ENCODE results near the gene ZNF362.
"Not testable (repeated sequence)": the region's sequence is repeated elsewhere in the genome, so short reads cannot be mapped to it uniquely, and the experiment has no call there.

DNA sequence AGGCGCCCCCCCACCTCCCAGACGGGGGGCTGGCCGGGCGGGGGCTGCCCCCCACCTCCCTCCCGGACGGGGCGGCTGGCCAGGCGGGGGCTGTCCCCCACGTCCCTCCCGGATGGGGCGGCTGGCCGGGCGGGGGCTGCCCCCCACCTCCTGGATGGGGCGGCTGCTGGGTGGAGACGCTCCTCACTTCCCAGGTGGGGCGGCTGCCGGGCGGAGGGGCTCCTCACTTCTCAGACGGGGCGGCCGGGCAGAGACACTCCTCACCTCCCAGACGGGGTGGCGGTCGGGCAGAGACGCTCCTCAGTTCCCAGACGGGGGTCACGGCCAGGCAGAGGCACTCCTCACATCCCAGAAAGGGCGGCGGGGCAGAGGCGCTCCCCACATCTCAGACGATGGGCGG is 53.1 kb downstream of the ZNF362 start:
- TF ChIP-seq, protein P1, sequence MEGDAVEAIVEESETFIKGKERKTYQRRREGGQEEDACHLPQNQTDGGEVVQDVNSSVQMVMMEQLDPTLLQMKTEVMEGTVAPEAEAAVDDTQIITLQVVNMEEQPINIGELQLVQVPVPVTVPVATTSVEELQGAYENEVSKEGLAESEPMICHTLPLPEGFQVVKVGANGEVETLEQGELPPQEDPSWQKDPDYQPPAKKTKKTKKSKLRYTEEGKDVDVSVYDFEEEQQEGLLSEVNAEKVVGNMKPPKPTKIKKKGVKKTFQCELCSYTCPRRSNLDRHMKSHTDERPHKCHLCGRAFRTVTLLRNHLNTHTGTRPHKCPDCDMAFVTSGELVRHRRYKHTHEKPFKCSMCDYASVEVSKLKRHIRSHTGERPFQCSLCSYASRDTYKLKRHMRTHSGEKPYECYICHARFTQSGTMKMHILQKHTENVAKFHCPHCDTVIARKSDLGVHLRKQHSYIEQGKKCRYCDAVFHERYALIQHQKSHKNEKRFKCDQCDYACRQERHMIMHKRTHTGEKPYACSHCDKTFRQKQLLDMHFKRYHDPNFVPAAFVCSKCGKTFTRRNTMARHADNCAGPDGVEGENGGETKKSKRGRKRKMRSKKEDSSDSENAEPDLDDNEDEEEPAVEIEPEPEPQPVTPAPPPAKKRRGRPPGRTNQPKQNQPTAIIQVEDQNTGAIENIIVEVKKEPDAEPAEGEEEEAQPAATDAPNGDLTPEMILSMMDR (IDR thresholded peaks at IDR 0.05): not testable (repeated sequence)
- TF ChIP-seq POLR2A (IDR thresholded peaks at IDR 0.05): not testable (repeated sequence)
